A673 (cell line): ENCODE data around the gene CTSD. TPM values are rescaled to one million over a fixed set of nuclear protein-coding genes. Genes with fewer than 3 reads are reported as not detected.
A peak's percentile ranks its signal among the peaks of the same experiment; 100 is the strongest.
"Not testable (repeated sequence)": the region's sequence is repeated elsewhere in the genome, so short reads cannot be mapped to it uniquely, and the experiment has no call there.

Experiments used
- Bru-seq: library from RNA; stranded (reverse); fragments of 400-500 nt; gene quantifications from one replicate; lab custom pipeline; 2021; lab: Mats Ljungman, UMichigan
- BruChase-seq, 2 experiments: library from RNA; stranded (reverse); fragments of 400-500 nt; gene quantifications; one replicate each; lab custom pipeline; 2021; lab: Mats Ljungman, UMichigan
- BruUV-seq: library from RNA; stranded (reverse); fragments of 400-500 nt; replicated peaks from 2 replicates; lab custom pipeline; 2021; lab: Mats Ljungman, UMichigan
- CTCF ChIA-PET: fragments of 300-600 bp; sonication (Branson Sonifier 250); formaldehyde crosslinking; loops from one replicate; lab custom pipeline; 2022; ENCODE audit warnings: antibody characterized with exemption; lab: Charles Lee
- POLR2A ChIA-PET: fragments of 300-600 bp; sonication (Branson Sonifier 250); formaldehyde crosslinking; loops from one replicate; lab custom pipeline; 2022; ENCODE audit warnings: antibody characterized with exemption; ENCODE audit not compliant: low non-redundant PET; lab: Charles Lee
- DNase-seq: peaks from one replicate; pipeline ENCODE4 v3.0.0-alpha.2; 2015; ENCODE audit warnings: low spot score
- H3K27ac ChIP-seq: fragments of 200-600 bp; sonication (generic); 2 replicates; pipeline ENCODE4 v1.5.1; 2016; ENCODE audit warnings: mixed run types, low read depth, mild to moderate bottlenecking, mixed read lengths, antibody characterized with exemption, low read length; ENCODE audit not compliant: poor library complexity, severe bottlenecking
- H3K27me3 ChIP-seq: fragments of 200-600 bp; sonication (generic); replicated peaks from 2 replicates; pipeline ENCODE4 v1.6.1; 2017; ENCODE audit warnings: mixed run types, low read depth, mild to moderate bottlenecking, mixed read lengths, antibody characterized with exemption, low read length; ENCODE audit not compliant: insufficient read depth, poor library complexity
- H3K36me3 ChIP-seq: fragments of 200-600 bp; sonication (generic); 2 replicates; pipeline ENCODE4 v1.6.1; 2016; ENCODE audit warnings: mixed run types, mild to moderate bottlenecking, mixed read lengths, antibody characterized with exemption, low read length; ENCODE audit not compliant: insufficient read depth, poor library complexity, severe bottlenecking
- H3K4me1 ChIP-seq: fragments of 200-600 bp; sonication (generic); 2 replicates; pipeline ENCODE4 v1.6.1; 2017; ENCODE audit warnings: mixed run types, mild to moderate bottlenecking, mixed read lengths, antibody characterized with exemption, low read length; ENCODE audit not compliant: insufficient read depth, poor library complexity, severe bottlenecking
- H3K4me3 ChIP-seq: fragments of 200-600 bp; sonication (generic); 2 replicates; pipeline ENCODE4 v1.5.1; 2016; ENCODE audit warnings: low read depth, mixed run types, mild to moderate bottlenecking, mixed read lengths, low read length; ENCODE audit not compliant: poor library complexity, severe bottlenecking
- H3K9me3 ChIP-seq: fragments of 200-600 bp; sonication (generic); 2 replicates; pipeline ENCODE4 v1.6.1; 2016; ENCODE audit warnings: mixed run types, low read depth, mild to moderate bottlenecking, mixed read lengths, antibody characterized with exemption, low read length; ENCODE audit not compliant: poor library complexity, severe bottlenecking
- EZH2 ChIP-seq: fragments of 200-600 bp; sonication (generic); IDR thresholded peaks from 2 replicates; pipeline ENCODE4 v1.6.1; 2017; ENCODE audit warnings: borderline replicate concordance, low read depth, mild to moderate bottlenecking, mixed read lengths, antibody characterized with exemption, low read length; ENCODE audit not compliant: poor library complexity, severe bottlenecking
- intact Hi-C: fragments of 100-400 bp; cut with micrococcal nuclease; formaldehyde crosslinking; loops from one replicate; pipeline ENCODE4 v1.10.0; 2022; ENCODE audit not compliant: unreplicated experiment
- long read RNA-seq: library from polyadenylated mRNA; stranded (forward); transcript quantifications from one replicate; pipeline ENCODE4 v2.0.0, GENCODE V29; 2022
- total RNA-seq: library from RNA; stranded (reverse); gene quantifications from 2 replicates; pipeline ENCODE4 v1.2.3, GENCODE V29; 2021
- TF ChIP-seq, protein P1 (sequence below): fragments of 300-800, 200-600 bp; sonication (generic); conservative IDR thresholded peaks from 2 replicates; pipeline ENCODE4 v1.5.1; 2017; ENCODE audit warnings: low read depth, mild to moderate bottlenecking, antibody characterized with exemption, low read length, moderate library complexity, mixed read lengths

Gene CTSD
- total RNA-seq, result 144 and 159 TPM in 2 replicates
- percentile 75 among the genes with signal in this experiment for Bru-seq, nascent RNA
- BruChase-seq, experiment 1, labeled RNA remaining after a 2-hour chase, result percentile 80 among the genes with signal in this experiment
- percentile 95 among the genes with signal in this experiment for BruChase-seq, experiment 2, labeled RNA remaining after a 6-hour chase
- long read RNA-seq, transcript CTSD-201 (9 exons, 2,123 nt), result major isoform, 444 of 484 reads
- long read RNA-seq, partial matches to known transcripts, result 24 of 484 reads
- long read RNA-seq, other reads (novel, unspliced or antisense), result 13 of 484 reads

DNA sequence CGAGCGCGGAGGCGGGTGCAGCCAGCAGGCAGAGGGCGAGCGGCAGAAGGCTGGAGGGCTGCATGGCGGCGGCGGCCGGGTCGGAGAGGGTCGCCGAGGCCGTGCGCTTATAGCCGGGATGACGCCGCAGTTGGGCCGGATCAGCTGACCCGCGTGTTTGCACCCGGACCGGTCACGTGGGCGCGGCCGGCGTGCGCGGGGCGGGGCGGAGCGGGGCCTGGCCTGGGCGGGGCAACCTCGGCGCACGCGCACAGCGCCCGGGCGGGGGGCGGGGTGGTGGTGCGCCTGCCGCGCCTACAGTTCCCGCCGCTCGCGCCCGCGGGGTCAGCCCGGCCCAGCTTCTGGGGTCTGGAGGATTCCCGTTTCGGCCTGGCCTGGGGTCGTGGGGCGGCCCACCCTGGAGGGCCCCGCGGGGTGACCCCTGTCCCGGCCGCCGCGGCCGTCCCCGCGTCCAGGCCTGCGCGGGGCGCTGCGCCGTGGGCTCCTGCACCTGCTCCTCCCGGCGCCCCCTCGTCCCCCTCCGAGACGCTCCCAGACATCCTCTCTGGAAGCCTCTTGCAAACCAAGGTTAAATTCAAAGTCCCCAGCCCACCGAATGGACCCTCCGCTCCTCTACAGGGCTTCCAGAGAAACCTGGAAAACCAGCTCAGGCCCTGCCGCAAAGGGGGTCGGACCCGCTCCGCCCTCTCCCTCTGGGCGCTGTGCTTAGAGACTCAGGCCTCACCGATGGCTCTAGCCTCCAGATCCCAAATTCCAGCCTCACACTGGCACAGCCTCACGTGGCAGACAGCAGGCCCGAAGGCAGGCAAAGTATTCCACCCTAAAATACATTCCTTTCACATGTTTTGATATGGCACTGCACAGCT is at the start of gene CTSD:
TSS of gene CTSD (minus strand) at position 132 of the 866 bp plus-strand sequence. CDS start at position 64, 68 bp downstream.
- peak within 1 kb of the TSS; percentile 77 for H3K27ac ChIP-seq
- no peaks in the 10 kb centered on the region for H3K27me3 ChIP-seq
- TF ChIP-seq, protein P1, sequence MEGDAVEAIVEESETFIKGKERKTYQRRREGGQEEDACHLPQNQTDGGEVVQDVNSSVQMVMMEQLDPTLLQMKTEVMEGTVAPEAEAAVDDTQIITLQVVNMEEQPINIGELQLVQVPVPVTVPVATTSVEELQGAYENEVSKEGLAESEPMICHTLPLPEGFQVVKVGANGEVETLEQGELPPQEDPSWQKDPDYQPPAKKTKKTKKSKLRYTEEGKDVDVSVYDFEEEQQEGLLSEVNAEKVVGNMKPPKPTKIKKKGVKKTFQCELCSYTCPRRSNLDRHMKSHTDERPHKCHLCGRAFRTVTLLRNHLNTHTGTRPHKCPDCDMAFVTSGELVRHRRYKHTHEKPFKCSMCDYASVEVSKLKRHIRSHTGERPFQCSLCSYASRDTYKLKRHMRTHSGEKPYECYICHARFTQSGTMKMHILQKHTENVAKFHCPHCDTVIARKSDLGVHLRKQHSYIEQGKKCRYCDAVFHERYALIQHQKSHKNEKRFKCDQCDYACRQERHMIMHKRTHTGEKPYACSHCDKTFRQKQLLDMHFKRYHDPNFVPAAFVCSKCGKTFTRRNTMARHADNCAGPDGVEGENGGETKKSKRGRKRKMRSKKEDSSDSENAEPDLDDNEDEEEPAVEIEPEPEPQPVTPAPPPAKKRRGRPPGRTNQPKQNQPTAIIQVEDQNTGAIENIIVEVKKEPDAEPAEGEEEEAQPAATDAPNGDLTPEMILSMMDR, result no peak
- TF ChIP-seq EZH2, result no peak
- no peaks in the 10 kb centered on the region for H3K4me1 ChIP-seq
- BruUV-seq, result TSS peak; percentile 56
- no peaks in the 10 kb centered on the region for H3K9me3 ChIP-seq
- POLR2A ChIA-PET, result no interaction called here
- peak; percentile 77 for DNase-seq
- CTCF ChIA-PET, result no interaction called here
- peak within 1 kb of the TSS; percentile 84 for H3K4me3 ChIP-seq
- no peaks in the 10 kb centered on the region for H3K36me3 ChIP-seq
- intact Hi-C loops, result no loop called here

DNA sequence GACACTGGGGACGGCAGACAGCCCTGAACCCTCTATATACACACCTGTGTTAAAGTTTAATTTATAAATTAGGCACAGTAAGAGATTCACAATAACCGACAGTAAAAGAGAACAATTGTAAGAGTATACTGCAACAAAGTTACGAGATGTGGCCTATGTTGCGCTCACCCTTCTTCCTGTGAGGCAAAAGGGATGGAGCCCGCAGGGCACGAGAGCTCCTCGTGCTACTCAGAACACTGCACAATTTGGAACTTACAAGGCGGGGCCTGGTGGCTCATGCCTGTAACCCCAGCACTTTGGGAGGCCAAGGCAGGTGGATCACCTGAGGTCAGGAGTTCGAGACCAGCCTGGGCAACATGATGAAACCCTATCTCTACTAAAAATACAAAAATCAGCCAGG is 49.6 kb upstream of the CTSD start:
- H3K27me3 ChIP-seq, H3K36me3 ChIP-seq, H3K4me1 ChIP-seq, DNase-seq, CTCF ChIA-PET, BruUV-seq, intact Hi-C loops, H3K27ac ChIP-seq, H3K9me3 ChIP-seq, H3K4me3 ChIP-seq, POLR2A ChIA-PET: not testable (repeated sequence)

DNA sequence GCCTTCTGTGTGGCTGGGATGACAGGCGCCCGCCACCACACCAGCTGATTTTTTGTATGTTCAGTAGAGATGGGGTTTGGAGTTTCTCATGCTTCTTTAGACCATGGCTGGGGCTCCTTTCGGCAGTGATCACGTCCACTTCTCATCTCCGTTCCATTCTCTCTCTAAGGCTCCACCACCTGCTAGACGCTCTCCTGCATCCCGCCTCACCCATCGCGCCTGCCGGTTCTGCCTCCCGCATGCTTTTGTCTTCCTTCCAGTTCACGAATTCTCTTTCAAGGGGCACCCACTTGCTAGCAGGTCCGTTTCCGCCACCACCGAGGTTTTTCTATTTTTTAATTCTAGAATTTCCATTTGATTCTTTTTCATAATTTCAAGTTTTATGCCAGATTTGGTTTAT is 49.1 kb upstream of the CTSD start:
- Histone ChIP-seq H3K4me1 (no peaks in the 10 kb centered on the region), H3K27me3 (peaks cover 8% of the 10 kb centered on the region), H3K4me3 (no peak overlapping the region), H3K9me3 (no peaks in the 10 kb centered on the region), H3K27ac (no peak overlapping the region), H3K36me3 (no peaks in the 10 kb centered on the region)
- intact Hi-C loops, result no loop called here
- ChIA-PET CTCF (no interaction called here), POLR2A (no interaction called here)
- BruUV-seq, result no TSS peak
- TF ChIP-seq EZH2, result no peak
- TF ChIP-seq, protein P1, result no peak
- no peak for DNase-seq
